Neural progenitor cell (in vitro differentiated cells): Measurements from ENCODE around the gene PAX7.

ENCODE experiments used
- EZH2 ChIP-seq: fragments of 200-600 bp; sonication (generic); IDR thresholded peaks from 2 replicates; pipeline ENCODE4 v1.6.1; 2017; ENCODE audit warnings: antibody characterized with exemption, mild to moderate bottlenecking, moderate library complexity
- EZH2phosphoT487 ChIP-seq: fragments of 200-600 bp; sonication (generic); IDR thresholded peaks from 2 replicates; pipeline ENCODE4 v1.6.1; 2017; ENCODE audit warnings: antibody characterized with exemption
- TF ChIP-seq, protein P1 (sequence below): fragments of 200-600 bp; sonication (generic); IDR thresholded peaks from 2 replicates; pipeline ENCODE4 v1.5.1; 2017; ENCODE audit warnings: antibody characterized with exemption, mild to moderate bottlenecking

DNA sequence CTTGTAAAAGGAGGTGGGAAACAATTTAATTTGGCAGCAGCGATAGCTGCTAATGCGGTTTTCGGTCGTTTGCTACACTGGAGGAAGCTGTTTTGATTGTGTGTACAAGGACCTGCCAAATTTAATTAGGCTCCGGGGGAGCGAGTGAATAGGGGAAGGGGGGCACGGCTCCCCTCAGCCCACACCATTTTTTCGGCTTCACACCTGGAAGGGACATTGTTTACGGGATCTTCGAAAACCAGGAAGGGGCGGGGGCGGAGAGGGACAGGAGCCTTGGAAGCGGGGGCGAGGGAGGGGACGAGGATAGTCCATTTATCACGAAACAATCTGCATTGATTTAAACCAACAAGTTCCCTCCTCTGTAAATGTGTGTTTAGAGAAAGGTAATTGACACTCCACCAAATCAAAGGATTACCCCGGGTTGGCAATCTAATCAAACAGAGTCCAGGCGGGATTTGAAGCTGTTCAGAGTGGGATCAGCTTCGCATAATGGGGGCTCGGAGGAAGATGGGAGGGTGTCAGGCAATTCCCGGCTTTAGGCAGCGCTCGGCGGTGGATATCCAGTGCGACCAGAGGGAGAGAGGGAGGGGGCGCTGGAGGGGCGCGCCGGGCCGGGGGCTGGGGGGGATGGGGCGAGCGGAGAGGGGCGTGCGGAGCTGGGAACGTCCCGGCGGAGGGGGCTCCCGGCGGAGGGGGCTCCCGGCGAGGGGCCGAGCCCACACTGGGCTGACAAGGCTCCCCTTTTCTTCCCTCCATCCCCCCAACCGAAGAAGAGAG lies 9.8 kb downstream of the PAX7 start:
- TF ChIP-seq, protein P1, sequence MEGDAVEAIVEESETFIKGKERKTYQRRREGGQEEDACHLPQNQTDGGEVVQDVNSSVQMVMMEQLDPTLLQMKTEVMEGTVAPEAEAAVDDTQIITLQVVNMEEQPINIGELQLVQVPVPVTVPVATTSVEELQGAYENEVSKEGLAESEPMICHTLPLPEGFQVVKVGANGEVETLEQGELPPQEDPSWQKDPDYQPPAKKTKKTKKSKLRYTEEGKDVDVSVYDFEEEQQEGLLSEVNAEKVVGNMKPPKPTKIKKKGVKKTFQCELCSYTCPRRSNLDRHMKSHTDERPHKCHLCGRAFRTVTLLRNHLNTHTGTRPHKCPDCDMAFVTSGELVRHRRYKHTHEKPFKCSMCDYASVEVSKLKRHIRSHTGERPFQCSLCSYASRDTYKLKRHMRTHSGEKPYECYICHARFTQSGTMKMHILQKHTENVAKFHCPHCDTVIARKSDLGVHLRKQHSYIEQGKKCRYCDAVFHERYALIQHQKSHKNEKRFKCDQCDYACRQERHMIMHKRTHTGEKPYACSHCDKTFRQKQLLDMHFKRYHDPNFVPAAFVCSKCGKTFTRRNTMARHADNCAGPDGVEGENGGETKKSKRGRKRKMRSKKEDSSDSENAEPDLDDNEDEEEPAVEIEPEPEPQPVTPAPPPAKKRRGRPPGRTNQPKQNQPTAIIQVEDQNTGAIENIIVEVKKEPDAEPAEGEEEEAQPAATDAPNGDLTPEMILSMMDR: no peak
- TF ChIP-seq EZH2 (no peak), EZH2phosphoT487 (peak; percentile 8)
